ENCODE results near the gene SEPHS2. TPM values are rescaled to one million over a fixed set of nuclear protein-coding genes. Genes with fewer than 3 reads are reported as not detected.
"Not testable (repeated sequence)": the region's sequence is repeated elsewhere in the genome, so short reads cannot be mapped to it uniquely, and the experiment has no call there.

The SEPHS2 gene
- total and polyA plus RNA-seq, 8 donors = 30.7 to 167 (median 43.6) TPM

GRCh38 chr16:30398661-30399434 lies 46.8 kb downstream of the SEPHS2 start:
- peak overlapping the region in 4 of 5 donors; percentile 75 to 89 (median 84) for H3K27ac ChIP-seq
- no peak overlapping the region for H3K4me3 ChIP-seq
- H3K36me3 ChIP-seq = peaks cover 11 to 21% (median 18%) of the 10 kb centered on the region in 4 donors
- H3K9me3 ChIP-seq = no peaks in the 10 kb centered on the region
- intact Hi-C loops (cut with DNase I; ENCODE audit: low total_unique reads) = no loop called here
- DNase-seq = no peak
- 79 to 85% (median 80%) methylated on average over 23 of the region's 23 CpGs for WGBS, 5 donors
- H3K27me3 ChIP-seq = no peaks in the 10 kb centered on the region
- TF ChIP-seq EP300 (IDR thresholded peaks at IDR 0.05) = no peak
- TF ChIP-seq POLR2AphosphoS5 (IDR thresholded peaks at IDR 0.05) = no peak
- peaks cover 19 to 69% (median 38%) of the 10 kb centered on the region in 4 donors for H3K4me1 ChIP-seq

DNA sequence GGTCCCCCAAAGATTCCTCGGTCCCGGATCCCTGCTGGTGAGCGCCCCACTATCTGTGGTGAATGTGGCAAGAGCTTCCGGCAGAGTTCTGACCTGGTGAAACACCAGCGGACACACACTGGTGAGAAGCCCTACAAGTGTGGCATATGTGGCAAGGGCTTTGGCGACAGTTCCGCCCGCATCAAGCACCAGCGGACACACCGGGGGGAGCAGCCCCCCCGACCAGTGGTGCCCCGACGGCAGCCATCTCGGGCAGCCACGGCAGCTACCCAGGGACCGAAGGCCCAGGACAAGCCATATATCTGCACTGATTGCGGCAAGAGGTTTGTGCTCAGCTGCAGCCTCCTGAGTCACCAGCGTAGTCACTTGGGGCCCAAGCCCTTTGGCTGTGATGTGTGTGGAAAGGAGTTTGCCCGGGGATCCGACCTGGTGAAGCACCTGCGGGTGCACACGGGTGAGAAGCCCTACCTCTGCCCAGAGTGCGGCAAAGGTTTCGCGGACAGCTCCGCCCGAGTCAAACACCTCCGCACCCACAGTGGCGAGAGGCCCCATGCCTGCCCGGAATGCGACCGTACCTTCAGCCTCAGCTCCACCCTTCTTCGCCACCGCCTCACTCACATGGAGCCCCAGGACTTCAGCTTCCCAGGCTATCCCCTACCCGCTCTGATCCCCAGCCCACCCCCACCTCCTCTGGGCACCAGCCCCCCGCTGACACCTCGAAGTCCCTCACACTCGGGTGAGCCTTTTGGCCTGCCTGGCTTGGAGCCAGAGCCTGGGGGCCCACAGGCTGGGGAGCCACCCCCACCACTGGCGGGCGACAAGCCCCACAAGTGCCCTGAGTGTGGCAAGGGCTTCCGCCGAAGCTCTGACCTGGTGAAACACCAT lies 47.7 kb downstream of the SEPHS2 start:
- intact Hi-C loops (cut with DNase I; ENCODE audit: low total_unique reads) = no loop called here
- DNase-seq = no peak
- H3K36me3 ChIP-seq = peaks cover 11 to 21% (median 18%) of the 10 kb centered on the region in 4 donors
- no peaks in the 10 kb centered on the region for H3K27me3 ChIP-seq
- peaks cover 19 to 69% (median 38%) of the 10 kb centered on the region in 4 donors for H3K4me1 ChIP-seq
- no peak for TF ChIP-seq EP300 (IDR thresholded peaks at IDR 0.05)
- no peak for TF ChIP-seq POLR2AphosphoS5 (IDR thresholded peaks at IDR 0.05)
- no peak for TF ChIP-seq POLR2A (IDR thresholded peaks at IDR 0.05)
- TF ChIP-seq, protein P1, sequence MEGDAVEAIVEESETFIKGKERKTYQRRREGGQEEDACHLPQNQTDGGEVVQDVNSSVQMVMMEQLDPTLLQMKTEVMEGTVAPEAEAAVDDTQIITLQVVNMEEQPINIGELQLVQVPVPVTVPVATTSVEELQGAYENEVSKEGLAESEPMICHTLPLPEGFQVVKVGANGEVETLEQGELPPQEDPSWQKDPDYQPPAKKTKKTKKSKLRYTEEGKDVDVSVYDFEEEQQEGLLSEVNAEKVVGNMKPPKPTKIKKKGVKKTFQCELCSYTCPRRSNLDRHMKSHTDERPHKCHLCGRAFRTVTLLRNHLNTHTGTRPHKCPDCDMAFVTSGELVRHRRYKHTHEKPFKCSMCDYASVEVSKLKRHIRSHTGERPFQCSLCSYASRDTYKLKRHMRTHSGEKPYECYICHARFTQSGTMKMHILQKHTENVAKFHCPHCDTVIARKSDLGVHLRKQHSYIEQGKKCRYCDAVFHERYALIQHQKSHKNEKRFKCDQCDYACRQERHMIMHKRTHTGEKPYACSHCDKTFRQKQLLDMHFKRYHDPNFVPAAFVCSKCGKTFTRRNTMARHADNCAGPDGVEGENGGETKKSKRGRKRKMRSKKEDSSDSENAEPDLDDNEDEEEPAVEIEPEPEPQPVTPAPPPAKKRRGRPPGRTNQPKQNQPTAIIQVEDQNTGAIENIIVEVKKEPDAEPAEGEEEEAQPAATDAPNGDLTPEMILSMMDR (IDR thresholded peaks at IDR 0.05) = no peak
- peak overlapping the region in 1 of 5 donors; percentile 89 for H3K27ac ChIP-seq
- 85 to 94% (median 89%) methylated on average over 23 to 42 of the region's 42 CpGs for WGBS, 5 donors
- H3K9me3 ChIP-seq = no peaks in the 10 kb centered on the region
- H3K4me3 ChIP-seq = no peak overlapping the region

GRCh38 chr16:30397056-30397455 lies 48.6 kb downstream of the SEPHS2 start:
- Histone ChIP-seq H3K4me1 (peaks cover 19 to 69% (median 38%) of the 10 kb centered on the region in 4 donors), H3K27me3 (no peaks in the 10 kb centered on the region), H3K9me3 (no peaks in the 10 kb centered on the region), H3K4me3 (no peak overlapping the region), H3K36me3 (peaks cover 11 to 21% (median 18%) of the 10 kb centered on the region in 4 donors), H3K27ac (no peak overlapping the region)
- DNase-seq = no peak
- WGBS, 5 donors = 63 to 73% (median 68%) methylated on average over 4 of the region's 4 CpGs
- intact Hi-C loops (cut with DNase I; ENCODE audit: low total_unique reads) = no loop called here
- TF ChIP-seq, protein P1 (IDR thresholded peaks at IDR 0.05) = no peak
- TF ChIP-seq EP300 (IDR thresholded peaks at IDR 0.05) (no peak), POLR2A (IDR thresholded peaks at IDR 0.05) (no peak), POLR2AphosphoS5 (IDR thresholded peaks at IDR 0.05) (no peak)

- DNase-seq; H3K27me3 ChIP-seq; intact Hi-C loops (cut with DNase I; ENCODE audit: low total_unique reads); H3K9me3 ChIP-seq: not testable (repeated sequence)
- H3K36me3 ChIP-seq = peaks cover 11 to 21% (median 18%) of the 10 kb centered on the region in 4 donors
- peaks cover 19 to 69% (median 38%) of the 10 kb centered on the region in 4 donors for H3K4me1 ChIP-seq
- H3K27ac ChIP-seq = peak overlapping the region in 1 of 5 donors; percentile 84
- peak overlapping the region in 2 of 4 donors; percentile 92 to 96 for H3K4me3 ChIP-seq
- 51 to 66% (median 60%) methylated on average over 4 of the region's 4 CpGs for WGBS, 5 donors
Observed at GRCh38 chr16:30396627-30397026, 49.0 kb downstream of the SEPHS2 start.

GRCh38 chr16:30395992-30396585 lies 49.6 kb downstream of the SEPHS2 start:
- Histone ChIP-seq H3K27ac (peak overlapping the region; percentile 71 to 89 (median 83)), H3K9me3 (no peaks in the 10 kb centered on the region), H3K4me3 (peak overlapping the region; percentile 81 to 96 (median 89)), H3K4me1 (peaks cover 19 to 65% (median 37%) of the 10 kb centered on the region in 4 donors), H3K36me3 (peaks cover 11 to 21% (median 18%) of the 10 kb centered on the region in 4 donors), H3K27me3 (no peaks in the 10 kb centered on the region)
- DNase-seq = no peak
- intact Hi-C loops (cut with DNase I; ENCODE audit: low total_unique reads) = no loop called here
- TF ChIP-seq POLR2A (IDR thresholded peaks at IDR 0.05) = no peak
- TF ChIP-seq EP300 (IDR thresholded peaks at IDR 0.05) = no peak
- TF ChIP-seq, protein P1 (IDR thresholded peaks at IDR 0.05) = no peak
- TF ChIP-seq POLR2AphosphoS5 (IDR thresholded peaks at IDR 0.05) = no peak
- 6 to 13% (median 9%) methylated on average over 11 to 13 of the region's 13 CpGs for WGBS, 5 donors

Data from stomach (tissue), 9 donors.